RWPE1 (cell line): ENCODE results near the gene H1-8.

ENCODE experiments used
- CTCF ChIA-PET: fragments of 350-600 bp; sonication (Branson Sonifier 250); formaldehyde crosslinking; extraction: SDS; loops from one replicate; lab custom pipeline; 2021; lab: Yijun Ruan, JAX
- POLR2A ChIA-PET: fragments of 400-600 bp; formaldehyde crosslinking; extraction: SDS; loops from one replicate; lab custom pipeline; 2020; ENCODE audit warnings: antibody characterized with exemption; ENCODE audit not compliant: low non-redundant PET; lab: Yijun Ruan, JAX
- DNase-seq: peaks from one replicate; pipeline ENCODE4 v3.0.0; 2012; ENCODE audit warnings: low spot score
- H3K27ac ChIP-seq: fragments of 450-650 bp; 2 replicates; pipeline ENCODE4 v1.5.1; 2017
- CTCF ChIP-seq: fragments of 450-650 bp; conservative IDR thresholded peaks from 2 replicates; pipeline ENCODE4 v1.5.1; 2017; ENCODE audit warnings: low read depth, mild to moderate bottlenecking

Gene H1-8

DNA sequence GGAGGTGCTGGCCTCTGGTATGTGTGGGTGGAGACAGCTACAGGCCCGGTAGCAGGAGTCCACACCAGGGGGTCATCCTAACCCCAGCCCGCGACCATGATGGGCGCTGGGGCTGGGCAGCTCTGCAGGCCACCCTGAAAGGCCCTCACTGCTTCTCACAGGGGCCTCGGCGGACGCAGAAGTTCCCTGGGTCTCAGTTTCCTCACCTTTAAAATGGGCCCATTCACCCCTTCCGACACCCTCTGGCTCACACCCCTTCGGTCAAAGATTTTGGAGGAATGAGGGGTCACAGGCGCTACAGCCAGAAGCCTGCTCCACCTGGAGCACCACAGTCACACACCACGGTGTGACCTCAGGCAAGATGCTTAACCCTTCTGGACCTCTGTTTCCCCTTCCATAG, 55.5 kb downstream of the H1-8 start:
- H3K27ac ChIP-seq = no peak overlapping the region
- ChIA-PET POLR2A (no interaction called here), CTCF (no interaction called here)
- DNase-seq = no peak
- no peak for TF ChIP-seq CTCF

DNA sequence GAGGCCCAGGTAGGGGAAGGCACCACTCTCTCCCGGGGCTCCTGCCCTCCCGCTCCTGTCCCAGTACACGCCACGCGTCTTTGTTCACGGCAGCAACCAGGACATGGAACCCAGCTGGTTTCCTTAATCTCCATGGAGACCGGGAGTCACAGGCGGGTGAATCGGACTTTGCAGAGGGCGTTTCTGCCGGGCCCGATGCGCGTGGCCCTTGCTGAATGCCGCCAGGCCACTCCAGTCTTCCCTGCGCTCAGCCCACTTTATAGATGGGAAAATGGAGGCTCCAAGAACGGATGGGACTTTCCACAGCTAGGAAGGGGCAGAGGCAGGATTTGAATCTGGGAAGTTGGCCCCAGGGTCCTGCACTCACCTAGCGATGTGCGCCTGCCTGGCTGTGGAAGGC, 56.1 kb downstream of the H1-8 start:
- no peak for TF ChIP-seq CTCF
- ChIA-PET POLR2A (no interaction called here), CTCF (no interaction called here)
- no peak overlapping the region for H3K27ac ChIP-seq
- DNase-seq = no peak

DNA sequence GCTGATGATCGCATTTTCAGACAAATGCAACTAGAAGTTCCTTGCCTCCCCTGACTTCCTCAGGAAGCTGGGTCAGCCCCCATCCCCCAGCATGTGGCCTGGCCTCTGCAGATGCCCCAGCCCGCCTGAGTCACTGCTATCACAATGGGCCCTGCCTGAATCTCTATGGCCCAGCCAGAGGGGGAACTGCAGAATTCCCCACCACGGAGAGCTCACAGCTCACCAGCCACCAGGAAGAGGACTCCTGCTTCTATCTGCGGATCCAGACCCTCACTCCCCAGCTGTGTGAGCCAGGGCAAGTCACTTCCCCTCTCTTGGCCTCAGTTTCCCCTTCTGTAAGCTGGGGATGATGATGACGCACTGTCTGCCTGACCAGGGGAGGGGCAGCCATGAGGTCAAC, 56.6 kb downstream of the H1-8 start:
- no peak for DNase-seq
- ChIA-PET CTCF (no interaction called here), POLR2A (no interaction called here)
- no peak overlapping the region for H3K27ac ChIP-seq
- no peak for TF ChIP-seq CTCF

GRCh38 chr3:129600348-129600747, 57.4 kb downstream of the H1-8 start:
- H3K27ac ChIP-seq = no peak overlapping the region
- TF ChIP-seq CTCF = no peak
- CTCF ChIA-PET = no interaction called here
- no peak for DNase-seq
- POLR2A ChIA-PET = no interaction called here
